KBM-7 (cell line): Measurements from ENCODE around the gene ST6GAL1.
"Not testable (repeated sequence)": the region's sequence is repeated elsewhere in the genome, so short reads cannot be mapped to it uniquely, and the experiment has no call there.

ENCODE experiments used
- DNase-seq: peaks from one replicate; pipeline ENCODE4 v3.0.0-alpha.2; 2015
- in situ Hi-C: fragments of 300-500 bp; cut with MboI; formaldehyde crosslinking; loops from 2 replicates; pipeline ENCODE4 v1.14.3; 2020; ENCODE audit warnings: low sequenced_read_pairs, low pct_unique_long_range_greater_than_20kb, mixed read lengths

The ST6GAL1 gene

GRCh38 chr3:187057803-187058202, 127.5 kb downstream of the ST6GAL1 start:
- DNase-seq, in situ Hi-C loops: not testable (repeated sequence)

DNA sequence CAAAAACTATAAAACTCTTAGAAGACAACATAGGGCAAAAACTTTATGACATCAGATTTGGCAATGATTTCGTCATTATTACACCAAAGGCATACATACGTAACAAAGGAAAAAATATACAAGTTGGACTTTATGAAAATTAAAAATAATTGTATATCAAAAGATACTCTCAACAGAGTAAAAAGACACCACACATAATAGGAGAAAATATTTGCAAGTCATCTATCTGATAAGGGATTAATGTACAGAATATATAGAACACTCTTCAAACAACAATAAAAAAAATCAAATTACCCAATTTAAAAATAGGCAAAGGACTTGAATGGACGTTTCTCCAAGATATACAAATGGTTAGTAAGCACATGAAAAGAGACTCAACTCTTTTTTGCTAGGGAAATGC, 131.4 kb downstream of the ST6GAL1 start:
- DNase-seq: no peak
- in situ Hi-C loops: no loop called here

- no peak for DNase-seq
- in situ Hi-C loops: no loop called here
Measured at GRCh38 chr3:187062526-187063177, 132.3 kb downstream of the ST6GAL1 start.

- in situ Hi-C loops: no loop called here
- no peak for DNase-seq
Measured at GRCh38 chr3:187063286-187064121, 133.2 kb downstream of the ST6GAL1 start.

- DNase-seq: no peak
- in situ Hi-C loops: no loop called here
Measured at GRCh38 chr3:187064210-187065115, 134.1 kb downstream of the ST6GAL1 start.

- DNase-seq: peak; percentile 65
- in situ Hi-C loops: no loop called here
Measured at GRCh38 chr3:187066228-187066995, 136.1 kb downstream of the ST6GAL1 start.

- no peak for DNase-seq
- in situ Hi-C loops: no loop called here
Measured at GRCh38 chr3:187068787-187069186, 138.5 kb downstream of the ST6GAL1 start.

- no peak for DNase-seq
- in situ Hi-C loops: no loop called here
Measured at GRCh38 chr3:187069857-187070516, 139.7 kb downstream of the ST6GAL1 start.

- DNase-seq: no peak
- in situ Hi-C loops: no loop called here
Measured at GRCh38 chr3:187072102-187072501, 141.8 kb downstream of the ST6GAL1 start.

DNA sequence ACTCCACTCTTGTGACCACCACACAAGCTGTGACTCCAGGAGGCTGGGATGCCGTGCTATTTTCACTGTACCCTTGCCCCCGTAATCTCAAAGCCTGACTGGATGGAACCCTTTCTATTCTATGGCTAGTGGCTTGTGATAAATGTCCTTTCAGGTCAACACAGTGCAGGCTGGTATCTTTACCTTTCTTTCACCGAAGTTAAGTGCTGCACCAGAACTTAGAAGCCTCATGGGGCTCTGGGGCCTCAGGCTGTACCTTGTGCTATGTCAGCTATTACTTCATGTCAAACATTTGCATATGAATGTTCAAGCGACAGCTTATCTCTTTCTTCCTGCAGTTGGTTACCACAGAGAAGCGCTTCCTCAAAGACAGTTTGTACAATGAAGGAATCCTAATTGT, 142.2 kb downstream of the ST6GAL1 start:
- no peak for DNase-seq
- in situ Hi-C loops: no loop called here

GRCh38 chr3:187073581-187074098, 143.3 kb downstream of the ST6GAL1 start:
- no peak for DNase-seq
- in situ Hi-C loops: no loop called here

DNA sequence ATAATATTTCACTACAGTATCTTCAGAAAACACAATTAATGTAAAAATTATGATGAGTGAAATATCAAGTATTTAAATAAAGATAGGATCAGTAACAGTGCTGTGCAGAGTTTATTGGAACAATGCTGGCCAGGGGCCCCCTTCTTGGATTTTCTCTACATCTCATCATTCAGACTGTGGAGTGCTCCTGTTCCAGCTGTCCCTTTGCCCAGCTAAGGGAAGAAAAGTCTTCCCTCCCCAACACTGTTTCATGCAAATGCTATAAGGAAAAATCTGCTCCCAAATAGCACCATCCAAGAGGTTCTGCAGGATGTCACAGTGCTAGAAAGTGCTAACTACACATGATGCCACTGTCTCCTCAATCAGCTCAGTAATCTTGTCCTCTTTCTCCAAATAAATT, 144.5 kb downstream of the ST6GAL1 start:
- no peak for DNase-seq
- in situ Hi-C loops: no loop called here

DNA sequence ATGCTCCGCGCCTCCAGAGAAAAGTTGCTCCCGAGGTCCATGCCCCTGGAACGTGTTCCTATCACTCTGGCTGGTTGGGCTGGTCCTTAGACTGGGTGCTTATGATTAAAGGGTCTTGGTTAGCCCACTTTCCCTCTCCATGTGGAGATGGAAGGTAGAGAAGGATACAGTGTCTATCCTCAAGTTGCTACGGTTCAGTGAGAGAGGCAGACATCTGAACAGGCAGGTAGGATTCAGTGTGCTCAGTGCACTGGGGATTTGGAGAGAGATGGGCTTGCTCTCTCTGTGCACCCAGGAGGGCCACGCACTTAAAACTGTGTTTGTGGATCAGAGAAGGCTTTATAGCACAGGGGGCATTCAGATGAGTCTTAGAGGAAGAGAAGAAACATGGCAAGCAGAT, 146.0 kb downstream of the ST6GAL1 start:
- in situ Hi-C loops: no loop called here
- no peak for DNase-seq

DNA sequence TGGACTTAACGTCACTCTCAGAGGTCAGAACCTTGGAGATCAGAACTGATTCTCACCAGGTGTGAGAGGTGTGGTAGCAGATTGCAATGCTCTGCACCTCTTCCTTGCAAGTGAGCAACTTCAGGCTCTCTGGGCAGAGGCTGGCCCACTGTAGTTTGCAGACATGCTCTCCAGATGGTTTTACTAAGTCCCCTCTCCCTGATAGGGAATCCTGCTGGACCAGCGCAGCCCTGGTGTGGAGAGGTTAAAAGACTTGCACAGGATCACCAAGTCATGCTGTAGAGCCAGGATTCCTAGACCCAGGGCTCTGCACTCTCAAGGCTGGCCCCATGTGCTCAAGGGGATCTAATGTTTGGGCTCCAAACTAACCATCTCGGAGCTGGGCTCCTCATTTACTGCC, 146.8 kb downstream of the ST6GAL1 start:
- DNase-seq: no peak
- in situ Hi-C loops: no loop called here

DNA sequence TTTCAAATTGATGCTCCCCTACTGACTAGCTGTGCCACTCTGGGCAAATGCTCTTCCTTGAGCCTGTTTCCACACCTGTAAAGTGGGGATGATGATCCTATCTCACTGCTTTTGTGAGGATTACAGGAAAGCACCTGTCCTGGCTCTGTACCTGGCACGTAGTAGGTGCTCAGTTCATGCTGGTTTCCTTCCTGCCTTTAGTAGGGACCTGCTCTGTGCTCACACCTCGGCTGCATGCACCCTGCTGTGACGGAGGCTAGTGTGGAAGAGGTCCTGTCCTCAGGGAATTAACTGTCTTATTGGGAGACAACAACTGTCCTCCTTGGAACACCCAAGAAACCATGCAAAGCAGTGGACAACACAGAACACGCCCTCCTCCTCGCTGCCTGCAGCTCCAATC, 147.2 kb downstream of the ST6GAL1 start:
- in situ Hi-C loops: no loop called here

GRCh38 chr3:187079090-187080022, 149.0 kb downstream of the ST6GAL1 start:
- in situ Hi-C loops: no loop called here
- DNase-seq: no peak

More for the DNA sequence above, 147.2 kb downstream of the ST6GAL1 start:
- no peak for DNase-seq

DNA sequence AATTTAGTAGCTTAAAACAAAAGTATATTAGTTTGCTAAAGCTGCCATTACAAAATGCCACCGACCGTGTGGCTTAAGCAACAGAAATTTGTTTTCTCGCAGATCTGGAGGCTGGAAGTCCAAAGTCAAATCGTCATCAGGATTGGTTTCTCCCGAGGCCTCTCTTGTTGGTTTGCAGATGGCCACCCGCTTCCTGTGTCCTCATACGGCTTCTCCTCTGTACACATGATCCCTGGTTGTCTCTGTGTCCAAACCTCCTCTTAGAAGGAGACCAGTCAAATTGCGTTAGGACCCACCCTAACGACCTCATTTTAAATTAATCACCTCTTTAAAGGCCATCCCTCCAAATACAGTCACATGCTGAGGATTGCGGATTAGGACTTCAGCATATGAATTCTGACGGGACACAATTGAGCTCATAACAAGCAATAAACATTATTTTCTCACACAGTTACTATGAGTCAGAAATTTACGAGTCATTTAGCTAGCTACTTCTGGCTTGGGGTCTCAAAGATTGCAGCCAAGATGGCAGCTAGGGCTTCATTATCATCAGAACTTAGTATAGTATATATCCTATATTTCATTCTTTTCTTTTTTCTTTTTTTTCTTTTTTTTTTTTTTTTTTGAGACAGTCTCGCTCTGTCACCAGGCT, 150.6 kb downstream of the ST6GAL1 start:
- no peak for DNase-seq
- in situ Hi-C loops: no loop called here
